ENCODE results near the gene ITGA3.

GRCh38 chr17:50093246-50093645, 37.3 kb downstream of the ITGA3 start:
- TF ChIP-seq ZFX (IDR thresholded peaks at IDR 0.05; ENCODE audit: borderline replicate concordance) = no peak
- TF ChIP-seq, protein P1, sequence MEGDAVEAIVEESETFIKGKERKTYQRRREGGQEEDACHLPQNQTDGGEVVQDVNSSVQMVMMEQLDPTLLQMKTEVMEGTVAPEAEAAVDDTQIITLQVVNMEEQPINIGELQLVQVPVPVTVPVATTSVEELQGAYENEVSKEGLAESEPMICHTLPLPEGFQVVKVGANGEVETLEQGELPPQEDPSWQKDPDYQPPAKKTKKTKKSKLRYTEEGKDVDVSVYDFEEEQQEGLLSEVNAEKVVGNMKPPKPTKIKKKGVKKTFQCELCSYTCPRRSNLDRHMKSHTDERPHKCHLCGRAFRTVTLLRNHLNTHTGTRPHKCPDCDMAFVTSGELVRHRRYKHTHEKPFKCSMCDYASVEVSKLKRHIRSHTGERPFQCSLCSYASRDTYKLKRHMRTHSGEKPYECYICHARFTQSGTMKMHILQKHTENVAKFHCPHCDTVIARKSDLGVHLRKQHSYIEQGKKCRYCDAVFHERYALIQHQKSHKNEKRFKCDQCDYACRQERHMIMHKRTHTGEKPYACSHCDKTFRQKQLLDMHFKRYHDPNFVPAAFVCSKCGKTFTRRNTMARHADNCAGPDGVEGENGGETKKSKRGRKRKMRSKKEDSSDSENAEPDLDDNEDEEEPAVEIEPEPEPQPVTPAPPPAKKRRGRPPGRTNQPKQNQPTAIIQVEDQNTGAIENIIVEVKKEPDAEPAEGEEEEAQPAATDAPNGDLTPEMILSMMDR (IDR thresholded peaks at IDR 0.05) = no peak
